ENCODE data around the gene AKAP14. TPM values are rescaled to one million over a fixed set of nuclear protein-coding genes. Genes with fewer than 3 reads are reported as not detected.
"Not testable (repeated sequence)": the region's sequence is repeated elsewhere in the genome, so short reads cannot be mapped to it uniquely, and the experiment has no call there.

Gene AKAP14
- total RNA-seq, 1 donor from 2014 or later: not detected

DNA sequence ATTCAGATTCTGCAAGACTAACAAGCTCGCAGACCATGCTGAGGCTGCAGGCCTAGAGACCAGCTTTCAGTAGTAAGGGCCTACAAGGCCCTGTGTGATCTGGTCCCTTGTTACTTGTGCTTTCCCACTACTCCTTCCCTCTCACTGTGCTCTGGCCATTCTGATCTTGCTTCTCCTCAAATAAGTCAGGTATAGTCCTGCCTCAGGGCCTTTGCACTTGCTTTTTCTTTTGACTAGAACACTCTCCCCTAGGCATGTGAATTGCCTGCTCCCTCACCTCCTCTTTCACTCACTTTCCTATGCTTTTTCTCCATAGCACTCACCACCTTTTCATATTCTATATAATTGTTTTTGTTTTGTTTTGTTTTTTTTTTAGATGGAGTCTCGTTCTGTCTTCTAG, 22.2 kb downstream of the AKAP14 start:
- no peak for DNase-seq (ENCODE audit: low spot score in 2 of 2, unreplicated experiment in 2 of 2)
- no peaks in the 10 kb centered on the region for H3K36me3 Mint-ChIP-seq
- no peaks in the 10 kb centered on the region for H3K27me3 Mint-ChIP-seq (ENCODE audit: low read depth)
- TF ChIP-seq, protein P1, sequence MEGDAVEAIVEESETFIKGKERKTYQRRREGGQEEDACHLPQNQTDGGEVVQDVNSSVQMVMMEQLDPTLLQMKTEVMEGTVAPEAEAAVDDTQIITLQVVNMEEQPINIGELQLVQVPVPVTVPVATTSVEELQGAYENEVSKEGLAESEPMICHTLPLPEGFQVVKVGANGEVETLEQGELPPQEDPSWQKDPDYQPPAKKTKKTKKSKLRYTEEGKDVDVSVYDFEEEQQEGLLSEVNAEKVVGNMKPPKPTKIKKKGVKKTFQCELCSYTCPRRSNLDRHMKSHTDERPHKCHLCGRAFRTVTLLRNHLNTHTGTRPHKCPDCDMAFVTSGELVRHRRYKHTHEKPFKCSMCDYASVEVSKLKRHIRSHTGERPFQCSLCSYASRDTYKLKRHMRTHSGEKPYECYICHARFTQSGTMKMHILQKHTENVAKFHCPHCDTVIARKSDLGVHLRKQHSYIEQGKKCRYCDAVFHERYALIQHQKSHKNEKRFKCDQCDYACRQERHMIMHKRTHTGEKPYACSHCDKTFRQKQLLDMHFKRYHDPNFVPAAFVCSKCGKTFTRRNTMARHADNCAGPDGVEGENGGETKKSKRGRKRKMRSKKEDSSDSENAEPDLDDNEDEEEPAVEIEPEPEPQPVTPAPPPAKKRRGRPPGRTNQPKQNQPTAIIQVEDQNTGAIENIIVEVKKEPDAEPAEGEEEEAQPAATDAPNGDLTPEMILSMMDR (IDR thresholded peaks at IDR 0.05; ENCODE audit: unreplicated experiment): no peak
- H3K9me3 Mint-ChIP-seq: peaks cover 16% of the 10 kb centered on the region
- H3K27ac Mint-ChIP-seq: no peak overlapping the region
- no peak overlapping the region for H3K4me3 Mint-ChIP-seq
- no peaks in the 10 kb centered on the region for H3K4me1 Mint-ChIP-seq

DNA sequence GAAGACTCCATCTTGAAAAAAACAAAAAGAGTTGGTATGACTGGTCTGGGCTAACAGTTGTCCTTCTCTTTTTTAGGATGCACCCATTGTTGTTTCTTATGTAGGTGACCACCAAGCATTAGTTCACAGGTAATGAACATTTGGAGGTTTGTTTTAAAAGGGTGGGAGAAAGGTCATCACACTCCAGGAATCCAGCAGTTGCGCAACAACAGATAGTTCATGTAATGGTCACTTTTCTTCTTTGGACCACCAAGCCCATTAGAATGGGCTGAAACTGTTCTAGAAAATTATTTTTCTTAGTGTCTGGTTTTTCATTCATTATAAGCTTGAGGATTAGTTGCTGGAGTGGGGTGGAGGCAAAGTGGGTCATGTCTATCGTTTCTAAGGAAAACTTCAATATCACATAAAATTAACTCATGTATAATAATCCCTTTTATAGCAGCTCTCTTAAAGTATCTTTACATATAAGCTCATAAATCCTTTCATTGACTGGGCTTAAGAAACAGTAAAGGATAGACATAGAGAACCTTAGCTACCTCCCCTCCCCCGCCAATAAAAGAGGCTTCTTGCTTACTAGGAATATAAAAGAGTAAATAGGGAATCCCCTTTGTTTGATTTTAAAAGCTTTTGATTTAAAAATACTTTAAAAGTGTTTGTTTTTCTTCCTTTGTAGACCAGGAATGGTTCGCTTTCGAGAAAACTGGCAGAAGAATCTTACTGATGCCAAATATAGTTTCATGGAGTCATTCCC, 24.3 kb downstream of the AKAP14 start:
- H3K36me3 Mint-ChIP-seq: peaks cover 7% of the 10 kb centered on the region
- H3K27me3 Mint-ChIP-seq (ENCODE audit: low read depth): no peaks in the 10 kb centered on the region
- TF ChIP-seq, protein P1 (IDR thresholded peaks at IDR 0.05; ENCODE audit: unreplicated experiment): no peak
- H3K4me1 Mint-ChIP-seq: no peaks in the 10 kb centered on the region
- H3K4me3 Mint-ChIP-seq: no peak overlapping the region
- peaks cover 18% of the 10 kb centered on the region for H3K9me3 Mint-ChIP-seq
- no peak for DNase-seq (ENCODE audit: low spot score in 2 of 2, unreplicated experiment in 2 of 2)
- H3K27ac Mint-ChIP-seq: no peak overlapping the region

DNA sequence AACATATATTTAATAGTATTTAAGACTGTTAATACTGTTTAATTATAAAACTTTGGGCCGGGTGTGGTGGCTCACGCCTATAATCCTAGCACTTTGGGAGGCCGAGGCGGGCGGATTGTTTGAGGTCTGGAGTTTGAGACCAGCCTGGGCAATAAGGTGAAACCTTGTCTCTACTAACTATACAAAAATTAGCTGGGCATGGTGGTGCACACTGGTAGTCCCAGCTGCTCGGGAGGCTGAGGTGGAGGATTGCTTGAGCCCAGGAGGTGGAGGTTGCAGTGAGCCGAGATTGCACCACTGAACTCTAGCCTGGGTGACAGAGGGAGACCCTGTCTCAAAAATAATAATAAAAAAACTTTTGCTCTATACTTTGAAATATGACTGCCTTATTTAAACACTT, 26.7 kb downstream of the AKAP14 start:
- not testable (repeated sequence) for H3K4me3 Mint-ChIP-seq; H3K4me1 Mint-ChIP-seq; H3K27ac Mint-ChIP-seq; DNase-seq (ENCODE audit: low spot score in 2 of 2, unreplicated experiment in 2 of 2); H3K27me3 Mint-ChIP-seq (ENCODE audit: low read depth)
- Mint-ChIP-seq H3K9me3 (peaks cover 18% of the 10 kb centered on the region), H3K36me3 (peaks cover 16% of the 10 kb centered on the region)

DNA sequence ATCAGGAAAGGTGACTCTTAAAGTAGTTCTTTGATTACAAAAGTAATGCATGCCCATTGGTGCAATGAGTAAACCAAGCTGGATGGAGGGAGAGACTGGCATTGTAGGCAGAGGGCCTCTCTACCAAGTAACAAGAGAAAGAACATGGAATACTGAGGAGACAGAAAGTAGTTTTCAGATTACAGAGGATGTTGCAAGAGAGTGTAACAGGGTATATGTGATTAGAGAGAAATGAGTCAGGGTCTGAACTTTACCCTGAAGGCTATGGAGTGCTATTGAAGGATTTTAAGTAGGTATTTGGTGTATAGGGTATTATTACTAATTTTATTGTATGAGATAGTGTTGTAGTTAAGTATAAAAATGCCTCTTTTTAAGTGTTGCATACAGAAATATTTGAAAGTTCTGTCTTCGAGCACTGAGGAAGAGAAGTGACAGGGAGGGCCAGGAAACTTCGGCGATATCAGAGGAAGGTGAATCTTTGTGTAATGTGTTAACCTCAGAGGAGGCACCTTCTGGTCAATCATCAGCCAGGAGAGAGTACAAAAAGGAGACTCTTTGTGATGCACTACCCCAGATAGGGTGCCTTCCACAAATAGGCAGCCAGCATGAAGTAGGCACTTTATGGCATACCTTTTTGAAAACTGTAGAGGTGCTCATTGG, 39.7 kb downstream of the AKAP14 start:
- Mint-ChIP-seq H3K27ac (no peak overlapping the region), H3K27me3 (ENCODE audit: low read depth) (no peaks in the 10 kb centered on the region), H3K4me3 (no peak overlapping the region), H3K36me3 (peaks cover 23% of the 10 kb centered on the region), H3K4me1 (no peaks in the 10 kb centered on the region), H3K9me3 (peaks cover 18% of the 10 kb centered on the region)
- DNase-seq (ENCODE audit: low spot score in 2 of 2, unreplicated experiment in 2 of 2): no peak
- TF ChIP-seq, protein P1 (IDR thresholded peaks at IDR 0.05; ENCODE audit: unreplicated experiment): no peak

DNA sequence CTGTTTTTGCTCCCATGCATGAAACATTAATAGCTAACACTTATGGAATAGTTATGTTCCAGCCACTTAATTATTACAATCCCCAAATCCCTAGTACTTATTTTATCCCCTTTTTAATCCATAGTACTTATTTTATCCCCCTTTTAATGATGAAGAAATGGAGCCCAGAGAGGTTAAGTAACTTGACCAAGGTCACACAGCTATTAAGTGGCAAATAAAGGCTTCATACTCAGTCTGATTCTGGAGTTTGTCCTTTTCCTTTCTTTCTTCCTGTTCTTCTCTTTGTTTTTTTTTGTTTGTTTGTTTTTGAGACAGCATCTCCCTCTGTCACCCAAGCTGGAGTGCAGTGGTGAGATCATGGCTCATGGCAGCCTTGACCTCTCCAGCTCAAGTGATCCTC, 45.6 kb downstream of the AKAP14 start:
- no peak for DNase-seq (ENCODE audit: low spot score in 2 of 2, unreplicated experiment in 2 of 2)
- no peak overlapping the region for H3K27ac Mint-ChIP-seq
- H3K4me1 Mint-ChIP-seq: peaks cover 8% of the 10 kb centered on the region
- H3K36me3 Mint-ChIP-seq: peaks cover 4% of the 10 kb centered on the region
- no peaks in the 10 kb centered on the region for H3K27me3 Mint-ChIP-seq (ENCODE audit: low read depth)
- H3K4me3 Mint-ChIP-seq: no peak overlapping the region
- H3K9me3 Mint-ChIP-seq: peaks cover 14% of the 10 kb centered on the region
- TF ChIP-seq, protein P1 (IDR thresholded peaks at IDR 0.05; ENCODE audit: unreplicated experiment): no peak

DNA sequence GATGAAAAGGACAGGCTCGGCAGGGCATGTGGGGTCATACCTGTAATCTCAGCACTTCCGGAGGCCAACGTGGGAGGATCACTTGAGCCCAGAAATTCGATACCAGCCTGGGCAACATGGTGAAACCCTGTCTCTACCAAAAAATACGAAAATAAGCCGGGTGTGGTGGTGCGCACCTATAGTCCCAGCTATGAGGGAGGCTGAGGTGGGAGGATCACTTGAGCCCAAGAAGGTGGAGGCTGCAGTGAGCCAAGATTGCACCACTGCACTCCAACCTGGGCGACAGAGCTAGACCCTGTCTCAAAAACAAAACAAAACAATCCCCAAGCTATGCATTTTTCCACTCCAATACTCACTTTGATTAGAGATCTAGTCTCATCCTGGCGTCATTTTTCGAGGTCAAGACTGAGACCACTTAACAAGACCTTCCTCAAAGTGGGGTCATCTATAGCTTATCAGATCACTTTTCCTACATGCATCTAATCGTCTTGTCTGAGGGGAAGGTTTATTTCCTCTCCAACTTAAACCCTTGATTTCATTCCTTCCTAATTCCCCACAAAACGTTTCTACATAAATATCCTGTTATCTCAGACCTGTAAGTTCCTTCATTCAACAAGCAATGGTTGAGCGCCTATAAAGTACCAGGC, 46.6 kb downstream of the AKAP14 start:
- Mint-ChIP-seq H3K4me3 (peak overlapping the region; percentile 85), H3K27ac (peak overlapping the region; percentile 95), H3K9me3 (peaks cover 11% of the 10 kb centered on the region), H3K36me3 (peaks cover 6% of the 10 kb centered on the region), H3K27me3 (ENCODE audit: low read depth) (no peaks in the 10 kb centered on the region), H3K4me1 (peaks cover 8% of the 10 kb centered on the region)
- no peak for DNase-seq (ENCODE audit: low spot score in 2 of 2, unreplicated experiment in 2 of 2)
- TF ChIP-seq, protein P1 (IDR thresholded peaks at IDR 0.05; ENCODE audit: unreplicated experiment): no peak

All from mesothelial cell of epicardium (in vitro differentiated cells).